Measurements from ENCODE around the gene INSIG1.

- TF ChIP-seq CTCF (IDR thresholded peaks at IDR 0.05 in 8 of 11, conservative IDR thresholded peaks at IDR 0.05 in 3 of 11) (no peak), POLR2A (IDR thresholded peaks at IDR 0.05) (no peak), POLR2AphosphoS5 (IDR thresholded peaks at IDR 0.05) (no peak)
Measured at GRCh38 chr7:155285833-155286232, 11.8 kb upstream of the INSIG1 start.
